ENCODE data around the gene GPATCH8. TPM values are rescaled to one million over a fixed set of nuclear protein-coding genes. Genes with fewer than 3 reads are reported as not detected.

Gene GPATCH8
- total RNA-seq, 3 donors from 2014 or later (not counting 1 experiment from before 2014, with no cell fraction given) = 104 to 111 (median 109) TPM

DNA sequence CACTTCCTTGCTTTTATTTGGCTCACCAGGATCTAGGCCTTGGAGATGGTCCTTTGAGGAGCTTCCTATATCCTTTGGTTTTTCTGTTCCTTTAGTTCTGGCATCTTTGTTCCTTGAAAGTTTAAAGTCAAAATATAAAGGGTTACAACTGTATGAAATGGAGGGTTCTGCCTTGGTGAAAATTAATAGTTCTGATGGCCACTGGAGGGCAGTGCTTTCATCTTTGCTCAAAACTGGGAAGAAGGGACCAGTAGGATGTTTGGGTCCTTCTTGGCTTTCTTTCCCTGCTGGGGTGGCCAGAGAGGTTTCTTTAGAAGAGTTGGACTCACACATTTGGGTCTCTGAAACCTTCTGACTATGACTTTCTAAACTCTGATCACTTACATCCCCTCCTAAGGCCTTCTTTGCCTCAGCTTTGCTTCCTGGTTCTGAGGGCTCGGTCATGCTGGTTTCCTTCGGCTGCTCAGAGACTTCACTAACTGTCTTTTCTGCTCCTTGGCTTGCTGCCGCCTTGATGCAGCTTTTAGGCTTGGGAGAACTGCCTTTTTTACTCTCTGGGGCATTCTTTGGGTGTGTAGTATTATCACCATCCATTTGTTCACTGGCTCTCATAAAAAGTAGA, 102.9 kb downstream of the GPATCH8 start:
- Mint-ChIP-seq H3K36me3 (peaks cover 11% of the 10 kb centered on the region), H3K4me1 (peaks cover 11 to 13% of the 10 kb centered on the region in 2 donors), H3K27me3 (ENCODE audit: low read depth in 2 of 2) (no peaks in the 10 kb centered on the region), H3K9me3 (no peaks in the 10 kb centered on the region), H3K27ac (peak overlapping the region; percentile 76 to 79), H3K4me3 (no peak overlapping the region)
- no peak for DNase-seq
- no peaks in the 10 kb centered on the region for H3K27me3 ChIP-seq (ENCODE audit: control insufficient read depth, insufficient read depth, low read length)
- ATAC-seq = peak; percentile 50 to 77 (median 74)
- peaks cover 49% of the 10 kb centered on the region for H3K36me3 ChIP-seq (ENCODE audit: control insufficient read depth, insufficient read depth, low read length)
- no peaks in the 10 kb centered on the region for H3K4me1 ChIP-seq (ENCODE audit: control insufficient read depth, insufficient read depth, low read length)
- H3K27ac ChIP-seq (ENCODE audit: low read length) = peak overlapping the region; percentile 26
- intact Hi-C loops (cut with micrococcal nuclease) = loop anchor here (1.0 to 5.0 kb wide), 3 partner anchors 37 to 123 kb away; partner anchors contain the start of gene GPATCH8
- no peaks in the 10 kb centered on the region for H3K9me3 ChIP-seq (ENCODE audit: control insufficient read depth, insufficient read depth, low read length)
- 79% methylated on average over 3 of the region's 3 CpGs for WGBS (ENCODE audit: insufficient coverage)
- H3K4me3 ChIP-seq (ENCODE audit: low read length) = no peak overlapping the region
- TF ChIP-seq, protein P1, sequence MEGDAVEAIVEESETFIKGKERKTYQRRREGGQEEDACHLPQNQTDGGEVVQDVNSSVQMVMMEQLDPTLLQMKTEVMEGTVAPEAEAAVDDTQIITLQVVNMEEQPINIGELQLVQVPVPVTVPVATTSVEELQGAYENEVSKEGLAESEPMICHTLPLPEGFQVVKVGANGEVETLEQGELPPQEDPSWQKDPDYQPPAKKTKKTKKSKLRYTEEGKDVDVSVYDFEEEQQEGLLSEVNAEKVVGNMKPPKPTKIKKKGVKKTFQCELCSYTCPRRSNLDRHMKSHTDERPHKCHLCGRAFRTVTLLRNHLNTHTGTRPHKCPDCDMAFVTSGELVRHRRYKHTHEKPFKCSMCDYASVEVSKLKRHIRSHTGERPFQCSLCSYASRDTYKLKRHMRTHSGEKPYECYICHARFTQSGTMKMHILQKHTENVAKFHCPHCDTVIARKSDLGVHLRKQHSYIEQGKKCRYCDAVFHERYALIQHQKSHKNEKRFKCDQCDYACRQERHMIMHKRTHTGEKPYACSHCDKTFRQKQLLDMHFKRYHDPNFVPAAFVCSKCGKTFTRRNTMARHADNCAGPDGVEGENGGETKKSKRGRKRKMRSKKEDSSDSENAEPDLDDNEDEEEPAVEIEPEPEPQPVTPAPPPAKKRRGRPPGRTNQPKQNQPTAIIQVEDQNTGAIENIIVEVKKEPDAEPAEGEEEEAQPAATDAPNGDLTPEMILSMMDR (IDR thresholded peaks at IDR 0.05) = peak; percentile 60

DNA sequence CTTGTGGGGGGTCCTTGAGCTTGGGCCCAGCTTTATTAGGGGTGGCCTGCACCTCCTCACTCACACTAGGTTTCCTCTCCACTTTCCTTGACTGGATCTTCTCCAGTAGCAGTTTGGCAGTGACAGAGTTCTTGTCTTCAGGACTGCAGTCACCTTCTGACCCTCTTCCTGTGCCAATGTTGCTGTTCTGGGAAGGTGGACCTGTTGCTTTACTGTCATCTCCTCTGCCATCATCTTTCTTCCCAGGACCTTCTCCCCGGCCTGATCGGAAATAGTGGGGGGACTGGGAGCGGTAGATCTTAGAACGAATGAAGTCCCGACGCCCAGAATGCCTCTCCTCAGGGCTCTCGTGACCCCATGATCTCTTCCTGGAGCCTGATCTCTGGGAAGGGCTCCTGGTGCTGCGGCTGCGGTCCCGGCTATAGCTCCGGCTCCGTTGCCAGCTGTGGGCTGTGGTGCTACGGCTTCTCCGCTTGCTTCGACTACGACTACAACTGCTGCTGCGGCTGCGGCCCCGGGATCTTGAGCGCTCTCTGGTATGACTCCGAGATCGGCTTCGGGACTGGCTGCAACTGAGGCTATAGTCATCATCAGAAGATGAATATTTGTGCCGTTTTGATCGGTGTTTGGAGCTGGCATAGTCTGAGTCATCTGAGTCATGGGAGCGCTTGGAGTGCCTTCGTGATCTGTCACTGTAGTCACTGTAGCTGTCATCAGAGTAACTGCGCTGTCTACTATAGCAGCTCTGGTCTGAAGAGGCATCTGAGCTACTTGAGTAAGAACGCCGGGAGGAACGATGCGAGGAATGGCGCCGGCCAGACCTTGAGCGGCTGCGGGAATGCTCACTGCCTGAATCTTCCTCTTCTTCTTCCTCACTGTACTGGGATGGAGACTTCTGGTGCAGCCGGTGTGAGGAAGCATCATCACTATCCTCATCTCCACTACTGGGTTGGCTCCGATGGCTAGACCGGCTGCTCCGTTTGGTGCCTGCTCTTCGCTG, 104.2 kb downstream of the GPATCH8 start:
- ATAC-seq (no peak), DNase-seq (no peak)
- 98% methylated on average over 41 of the region's 41 CpGs for WGBS (ENCODE audit: insufficient coverage)
- H3K4me3 ChIP-seq (ENCODE audit: low read length) = no peak overlapping the region
- intact Hi-C loops (cut with micrococcal nuclease) = no loop called here
- no peak overlapping the region for H3K4me3 Mint-ChIP-seq
- no peaks in the 10 kb centered on the region for H3K27me3 ChIP-seq (ENCODE audit: control insufficient read depth, insufficient read depth, low read length)
- no peaks in the 10 kb centered on the region for H3K27me3 Mint-ChIP-seq (ENCODE audit: low read depth in 2 of 2)
- peak overlapping the region in 1 of 2 donors; percentile 76 for H3K27ac Mint-ChIP-seq
- no peaks in the 10 kb centered on the region for H3K9me3 Mint-ChIP-seq
- no peaks in the 10 kb centered on the region for H3K9me3 ChIP-seq (ENCODE audit: control insufficient read depth, insufficient read depth, low read length)
- H3K27ac ChIP-seq (ENCODE audit: low read length) = no peak overlapping the region
- H3K36me3 Mint-ChIP-seq = peaks cover 11% of the 10 kb centered on the region
- peaks cover 11 to 19% of the 10 kb centered on the region in 2 donors for H3K4me1 Mint-ChIP-seq
- no peaks in the 10 kb centered on the region for H3K4me1 ChIP-seq (ENCODE audit: control insufficient read depth, insufficient read depth, low read length)
- H3K36me3 ChIP-seq (ENCODE audit: control insufficient read depth, insufficient read depth, low read length) = peaks cover 46% of the 10 kb centered on the region
- TF ChIP-seq, protein P1 (IDR thresholded peaks at IDR 0.05) = no peak

DNA sequence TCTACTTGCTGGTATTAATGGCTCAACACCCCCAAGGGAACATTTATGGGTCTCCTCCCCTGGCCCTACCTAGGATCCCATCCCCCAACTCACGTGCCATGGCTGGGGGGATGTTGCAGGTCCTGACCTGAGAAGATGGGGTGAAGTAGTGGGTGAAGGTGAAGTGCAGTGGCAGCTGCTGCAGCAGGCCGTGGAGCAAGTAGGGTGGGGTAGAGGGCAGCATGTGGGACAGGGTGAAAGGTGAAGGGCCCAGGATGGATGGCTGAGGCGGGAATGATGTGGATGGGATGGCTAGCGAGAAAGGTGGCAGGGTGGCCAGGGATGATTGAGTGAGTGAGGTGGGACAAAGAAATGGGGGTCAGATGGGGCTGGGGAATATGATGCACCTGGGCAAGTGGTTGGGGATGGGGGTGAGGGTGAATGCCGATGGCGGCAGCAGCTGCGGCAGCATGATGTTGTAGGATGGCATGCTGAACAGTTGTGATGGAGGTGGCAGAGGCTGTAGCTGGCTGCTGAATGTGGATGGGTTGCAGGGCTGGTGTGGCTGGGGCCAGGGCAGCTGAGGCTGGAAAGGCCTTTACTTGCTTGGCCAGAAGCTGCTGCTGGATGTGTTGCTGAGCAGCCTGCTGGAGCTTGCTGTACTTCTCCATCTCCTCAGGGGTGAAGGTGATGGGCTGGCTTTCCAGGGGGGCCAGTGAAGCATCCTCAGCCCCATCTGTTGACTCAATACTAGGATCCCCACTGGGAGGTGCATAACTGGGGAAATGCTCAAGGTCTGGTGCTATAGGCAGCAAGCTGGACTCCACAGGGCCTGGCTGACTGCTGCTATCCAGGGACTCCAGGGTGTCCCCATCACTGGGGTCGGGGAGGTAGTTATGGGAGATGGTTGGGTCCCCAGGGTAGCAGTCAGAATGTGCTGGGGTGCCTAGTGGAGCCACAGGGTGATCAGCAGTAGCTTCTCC, 105.4 kb downstream of the GPATCH8 start:
- Mint-ChIP-seq H3K4me3 (no peak overlapping the region), H3K27ac (peak overlapping the region; percentile 1 to 18), H3K4me1 (peaks cover 11 to 19% of the 10 kb centered on the region in 2 donors), H3K9me3 (no peaks in the 10 kb centered on the region), H3K27me3 (ENCODE audit: low read depth in 2 of 2) (no peaks in the 10 kb centered on the region), H3K36me3 (peaks cover 11% of the 10 kb centered on the region)
- intact Hi-C loops (cut with micrococcal nuclease) = no loop called here
- H3K4me1 ChIP-seq (ENCODE audit: control insufficient read depth, insufficient read depth, low read length) = no peaks in the 10 kb centered on the region
- H3K27me3 ChIP-seq (ENCODE audit: control insufficient read depth, insufficient read depth, low read length) = no peaks in the 10 kb centered on the region
- no peak overlapping the region for H3K4me3 ChIP-seq (ENCODE audit: low read length)
- TF ChIP-seq, protein P1 (IDR thresholded peaks at IDR 0.05) = no peak
- ATAC-seq (peak in 1 of 3 donors; percentile 12), DNase-seq (no peak)
- WGBS (ENCODE audit: insufficient coverage) = 99% methylated on average over 8 of the region's 8 CpGs
- H3K36me3 ChIP-seq (ENCODE audit: control insufficient read depth, insufficient read depth, low read length) = peaks cover 45% of the 10 kb centered on the region
- H3K27ac ChIP-seq (ENCODE audit: low read length) = no peak overlapping the region
- no peaks in the 10 kb centered on the region for H3K9me3 ChIP-seq (ENCODE audit: control insufficient read depth, insufficient read depth, low read length)

Data from natural killer cell (primary cell).